Esophagus squamous epithelium (tissue), 5 donors: ENCODE data around the gene VRK2. TPM values are rescaled to one million over a fixed set of nuclear protein-coding genes. Genes with fewer than 3 reads are reported as not detected.

Source experiments
- DNase-seq: peaks from one replicate; lab custom pipeline; 2025; lab: John Stamatoyannopoulos, UW
- H3K27ac ChIP-seq, 4 donors: fragments of 200-600 bp; sonication (generic); one replicate each; pipeline ENCODE4 v1.5.1; 2016 to 2019; ENCODE audit warnings: mild to moderate bottlenecking in 1 of 4
- H3K27me3 ChIP-seq, 4 donors: fragments of 200-600 bp; sonication (generic); 1 replicate in 3 of 4; 2 replicates in 1 of 4; pipeline versions ENCODE4 v1.5.1 to v1.6.0; 2017 to 2021; ENCODE audit warnings: antibody characterized with exemption in 1 of 4
- H3K36me3 ChIP-seq, 3 donors: fragments of 200-600 bp; sonication (generic); one replicate each; pipeline ENCODE4 v1.5.1; 2016 to 2019
- H3K4me1 ChIP-seq, 3 donors: fragments of 200-600 bp; sonication (generic); one replicate each; pipeline ENCODE4 v1.5.1; 2017 to 2019
- H3K4me3 ChIP-seq, 4 donors: fragments of 200-600 bp; sonication (generic); 1 replicate in 3 of 4; 2 replicates in 1 of 4; pipeline ENCODE4 v1.5.1; 2016 to 2019; ENCODE audit warnings: mild to moderate bottlenecking in 2 of 4, moderate library complexity in 1 of 4
- H3K9me3 ChIP-seq, 3 donors: fragments of 200-600 bp; sonication (generic); one replicate each; pipeline ENCODE4 v1.5.1; 2016 to 2019
- CTCF ChIP-seq, 6 experiments: fragments of 450-650 bp in 4 of 6; fragments of 200-600 bp in 2 of 6; sonication (generic) in 2 of 6; IDR thresholded peaks; one replicate each; pipeline ENCODE4 v1.5.1; 2016 to 2019; ENCODE audit warnings: antibody characterized with exemption in 6 of 6, mild to moderate bottlenecking in 4 of 6, moderate library complexity in 4 of 6
- POLR2A ChIP-seq, 4 donors: fragments of 450-650 bp; IDR thresholded peaks; one replicate each; pipeline ENCODE4 v1.6.1; 2017; ENCODE audit warnings: antibody characterized with exemption in 4 of 4, mild to moderate bottlenecking in 4 of 4, moderate library complexity in 3 of 4
- WGBS, 2 donors: methylation state at CpG; one replicate each; pipeline ENCODE4 v1.1.5; 2018; 5-methylcytosine and 5-hydroxymethylcytosine counted together
- intact Hi-C: fragments of 100-400 bp; cut with DNase I; formaldehyde crosslinking; loops from one replicate; pipeline ENCODE4 v1.15.0; 2022
- total RNA-seq, 4 donors: library from RNA; depleted of rRNA; stranded (reverse); fragments of >200 nt; gene quantifications; one replicate each; pipeline ENCODE4 v1.1.0, GENCODE V29; 2016
- donor health status: DM: yes; HTN: yes; CAD: no.

Gene VRK2
- total RNA-seq, 4 donors from 2014 or later: 17.9 to 33.6 (median 25.7) TPM

- intact Hi-C loops: no loop called here
- no peak for TF ChIP-seq CTCF (IDR thresholded peaks at IDR 0.05)
- no peak for TF ChIP-seq POLR2A (IDR thresholded peaks at IDR 0.05)
- WGBS, 2 donors: 93 to 96% methylated on average over 5 of the region's 5 CpGs
- H3K4me3 ChIP-seq: no peak overlapping the region
- peaks cover 0 to 32% (median 0%) of the 10 kb centered on the region in 3 donors for H3K36me3 ChIP-seq
- no peak overlapping the region for H3K27ac ChIP-seq
- no peak for DNase-seq
- H3K9me3 ChIP-seq: no peaks in the 10 kb centered on the region
- no peaks in the 10 kb centered on the region for H3K4me1 ChIP-seq
- H3K27me3 ChIP-seq: no peaks in the 10 kb centered on the region
Measured at GRCh38 chr2:58120626-58121229, 74.1 kb downstream of the VRK2 start.

DNA sequence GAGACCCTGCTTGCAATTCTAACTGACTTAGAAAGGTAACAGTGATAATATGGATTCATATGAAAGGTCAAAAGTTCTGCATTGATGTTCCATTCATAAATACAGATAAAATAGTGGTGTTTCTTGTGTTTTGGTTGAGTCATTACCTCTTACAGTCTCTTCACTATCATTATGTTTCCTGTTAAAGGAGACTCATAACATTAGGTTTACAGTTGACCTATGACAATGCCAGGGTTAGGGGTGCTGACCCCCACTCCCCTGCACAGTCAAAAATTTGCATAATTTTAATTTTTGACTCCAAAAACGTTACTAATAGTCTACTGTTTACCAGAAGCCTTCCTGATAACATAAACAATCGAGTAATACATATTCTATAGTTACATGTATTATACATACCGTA, 75.4 kb downstream of the VRK2 start:
- intact Hi-C loops: no loop called here
- Histone ChIP-seq H3K9me3 (no peaks in the 10 kb centered on the region), H3K4me3 (no peak overlapping the region), H3K36me3 (peaks cover 0 to 32% (median 0%) of the 10 kb centered on the region in 3 donors), H3K4me1 (no peaks in the 10 kb centered on the region), H3K27ac (no peak overlapping the region), H3K27me3 (no peaks in the 10 kb centered on the region)
- 82 to 83% methylated on average over 3 of the region's 3 CpGs for WGBS, 2 donors
- TF ChIP-seq CTCF (IDR thresholded peaks at IDR 0.05) (no peak), POLR2A (IDR thresholded peaks at IDR 0.05) (no peak)
- DNase-seq: no peak

GRCh38 chr2:58122540-58122939, 75.9 kb downstream of the VRK2 start:
- H3K4me1 ChIP-seq: no peaks in the 10 kb centered on the region
- 98% methylated on average over 3 of the region's 3 CpGs for WGBS, 2 donors
- no peak overlapping the region for H3K27ac ChIP-seq
- H3K9me3 ChIP-seq: no peaks in the 10 kb centered on the region
- DNase-seq: no peak
- intact Hi-C loops: no loop called here
- H3K4me3 ChIP-seq: no peak overlapping the region
- TF ChIP-seq POLR2A (IDR thresholded peaks at IDR 0.05): no peak
- TF ChIP-seq CTCF (IDR thresholded peaks at IDR 0.05): no peak
- H3K36me3 ChIP-seq: peaks cover 0 to 32% (median 0%) of the 10 kb centered on the region in 3 donors
- no peaks in the 10 kb centered on the region for H3K27me3 ChIP-seq

DNA sequence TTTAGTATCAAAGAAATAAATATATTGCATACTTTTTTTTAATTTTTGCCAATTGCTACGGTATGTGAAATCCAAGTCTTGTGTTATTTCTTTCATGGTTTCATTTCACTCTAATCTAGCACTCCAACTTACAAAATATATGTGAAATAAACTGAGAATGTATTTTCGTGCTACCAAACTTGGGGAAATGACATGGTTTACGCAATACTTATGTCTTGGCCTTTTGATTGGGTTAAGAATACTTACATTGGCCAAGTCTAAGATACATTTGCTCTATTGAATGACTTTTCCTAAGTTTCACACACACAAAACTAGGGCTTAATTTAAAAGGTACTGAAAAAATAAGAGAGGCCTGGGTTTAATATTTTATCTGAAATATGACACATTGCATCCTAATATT, 80.5 kb downstream of the VRK2 start:
- TF ChIP-seq CTCF (IDR thresholded peaks at IDR 0.05) (no peak), POLR2A (IDR thresholded peaks at IDR 0.05) (no peak)
- no peak for DNase-seq
- no peak overlapping the region for H3K4me3 ChIP-seq
- intact Hi-C loops: no loop called here
- H3K27ac ChIP-seq: no peak overlapping the region
- 89 to 90% methylated on average over 3 of the region's 3 CpGs for WGBS, 2 donors
- no peaks in the 10 kb centered on the region for H3K9me3 ChIP-seq
- no peaks in the 10 kb centered on the region for H3K27me3 ChIP-seq
- peaks cover 0 to 10% (median 5%) of the 10 kb centered on the region in 3 donors for H3K4me1 ChIP-seq
- peaks cover 0 to 25% (median 0%) of the 10 kb centered on the region in 3 donors for H3K36me3 ChIP-seq

DNA sequence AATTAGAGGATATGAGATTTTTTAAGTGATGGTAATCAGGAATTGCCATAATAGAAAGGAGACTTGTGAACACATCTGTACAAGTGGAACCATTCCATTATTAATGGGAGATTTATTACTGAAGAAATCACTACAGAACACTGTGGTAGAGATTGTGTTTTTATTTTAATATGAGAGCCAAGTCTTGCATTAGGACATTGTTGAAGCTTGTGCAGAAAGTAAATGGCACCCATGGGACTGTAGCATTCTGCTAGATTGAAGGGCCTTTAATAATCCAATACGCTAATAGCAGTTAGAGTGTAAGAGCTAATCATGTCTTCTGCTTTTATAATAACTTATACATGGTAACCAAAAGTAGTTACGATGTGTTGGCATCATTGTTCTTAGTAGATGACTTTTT, 83.6 kb downstream of the VRK2 start:
- Histone ChIP-seq H3K4me1 (peaks cover 0 to 14% (median 5%) of the 10 kb centered on the region in 3 donors), H3K27me3 (no peaks in the 10 kb centered on the region), H3K9me3 (no peaks in the 10 kb centered on the region), H3K27ac (no peak overlapping the region), H3K36me3 (peaks cover 0 to 29% (median 0%) of the 10 kb centered on the region in 3 donors), H3K4me3 (no peak overlapping the region)
- intact Hi-C loops: no loop called here
- no peak for DNase-seq
- TF ChIP-seq POLR2A (IDR thresholded peaks at IDR 0.05): no peak
- WGBS, 2 donors: 85 to 91% methylated on average over 2 of the region's 2 CpGs
